Activated T-helper 1 cell treated with anti-CD3 and anti-CD28 coated beads, Interleukin-12 subunit alpha, Interleukin-12 subunit beta, Interleukin-2, Interleukin-4 antibody, amounts not matched to agents 30 ng/mL and 10 ng/mL and 1 ng/mL, durations not matched to agents 14 hours and 24 hours and 36 hours (primary cell): ENCODE results near the gene MARCHF3. TPM values are rescaled to one million over a fixed set of nuclear protein-coding genes. Genes with fewer than 3 reads are reported as not detected.
"Not testable (repeated sequence)": the region's sequence is repeated elsewhere in the genome, so short reads cannot be mapped to it uniquely, and the experiment has no call there.

Experiments used
- DNase-seq: peaks from one replicate; pipeline ENCODE4 v3.0.0; 2021; ENCODE audit warnings: low spot score
- H3K27ac Mint-ChIP-seq: one replicate; pipeline ENCODE4 v1.8.0; 2021; ENCODE audit warnings: mild to moderate bottlenecking, mixed read lengths
- H3K27me3 Mint-ChIP-seq: one replicate; pipeline ENCODE4 v1.8.0; 2022; ENCODE audit warnings: mild to moderate bottlenecking, moderate library complexity, mixed read lengths; ENCODE audit not compliant: insufficient read depth
- H3K36me3 Mint-ChIP-seq: one replicate; pipeline ENCODE4 v1.8.0; 2021; ENCODE audit warnings: low read depth, mixed read lengths
- H3K4me1 Mint-ChIP-seq: one replicate; pipeline ENCODE4 v1.8.0; 2021; ENCODE audit warnings: low read depth, mixed read lengths
- H3K4me3 Mint-ChIP-seq: one replicate; pipeline ENCODE4 v1.8.0; 2021; ENCODE audit warnings: mild to moderate bottlenecking, moderate library complexity, mixed read lengths
- H3K9me3 Mint-ChIP-seq: one replicate; pipeline ENCODE4 v1.8.0; 2021; ENCODE audit warnings: mixed read lengths
- intact Hi-C: fragments of 100-400 bp; cut with micrococcal nuclease; formaldehyde crosslinking; loops from one replicate; pipeline ENCODE4 v1.15.1; 2024
- total RNA-seq: library from RNA; stranded (reverse); gene quantifications from 2 replicates; pipeline ENCODE4 v1.2.3, GENCODE V29; 2022

MARCHF3 gene
- total RNA-seq, 1 donor from 2014 or later, result 5.9 TPM

DNA sequence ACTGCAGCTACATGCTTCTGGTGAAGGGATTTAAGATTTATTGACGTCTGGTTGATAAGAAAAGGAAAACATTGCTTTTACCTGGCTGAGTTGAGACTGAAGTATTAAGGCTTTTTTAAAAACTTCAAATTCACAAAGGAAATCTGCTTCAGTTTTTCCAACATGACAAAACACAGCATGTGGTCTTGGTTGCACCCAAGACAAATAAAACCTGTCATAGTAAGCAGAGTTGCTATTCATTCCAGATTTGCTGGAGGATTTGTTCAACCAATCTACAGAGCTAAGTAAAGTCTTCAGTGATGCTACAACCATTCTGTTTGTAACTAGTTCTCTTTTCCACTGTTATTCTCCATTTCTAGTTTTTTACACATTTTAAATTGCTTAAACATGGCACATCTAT is 31.6 kb upstream of the MARCHF3 start:
- no peaks in the 10 kb centered on the region for H3K27me3 Mint-ChIP-seq
- H3K36me3 Mint-ChIP-seq, result peaks cover 4% of the 10 kb centered on the region
- no peak for DNase-seq
- no peak overlapping the region for H3K4me3 Mint-ChIP-seq
- H3K4me1 Mint-ChIP-seq, result peaks cover 26% of the 10 kb centered on the region
- no peaks in the 10 kb centered on the region for H3K9me3 Mint-ChIP-seq
- intact Hi-C loops, result no loop called here
- H3K27ac Mint-ChIP-seq, result no peak overlapping the region

DNA sequence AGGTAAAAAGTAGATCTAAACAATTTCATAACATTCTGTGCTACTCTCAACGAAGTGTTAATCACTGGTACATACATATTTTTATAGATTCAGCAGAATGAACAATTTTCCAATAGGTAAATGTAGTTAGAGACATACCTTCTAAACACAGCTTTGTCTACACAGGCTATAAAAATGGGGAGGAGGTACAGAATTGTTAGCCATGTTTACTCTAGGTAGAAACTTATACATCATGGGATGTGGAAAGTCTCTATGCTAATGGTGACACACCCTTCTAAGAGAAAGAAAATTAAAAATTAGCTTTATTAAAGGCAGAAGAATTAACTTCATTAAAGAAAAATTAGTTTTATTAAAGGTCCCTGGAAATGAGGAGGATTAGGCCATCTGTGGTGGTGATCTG is 31.2 kb upstream of the MARCHF3 start:
- no peak overlapping the region for H3K4me3 Mint-ChIP-seq
- H3K27me3 Mint-ChIP-seq, result no peaks in the 10 kb centered on the region
- no peak overlapping the region for H3K27ac Mint-ChIP-seq
- DNase-seq, result no peak
- H3K9me3 Mint-ChIP-seq, result no peaks in the 10 kb centered on the region
- H3K36me3 Mint-ChIP-seq, result peaks cover 4% of the 10 kb centered on the region
- intact Hi-C loops, result no loop called here
- H3K4me1 Mint-ChIP-seq, result peaks cover 26% of the 10 kb centered on the region

DNA sequence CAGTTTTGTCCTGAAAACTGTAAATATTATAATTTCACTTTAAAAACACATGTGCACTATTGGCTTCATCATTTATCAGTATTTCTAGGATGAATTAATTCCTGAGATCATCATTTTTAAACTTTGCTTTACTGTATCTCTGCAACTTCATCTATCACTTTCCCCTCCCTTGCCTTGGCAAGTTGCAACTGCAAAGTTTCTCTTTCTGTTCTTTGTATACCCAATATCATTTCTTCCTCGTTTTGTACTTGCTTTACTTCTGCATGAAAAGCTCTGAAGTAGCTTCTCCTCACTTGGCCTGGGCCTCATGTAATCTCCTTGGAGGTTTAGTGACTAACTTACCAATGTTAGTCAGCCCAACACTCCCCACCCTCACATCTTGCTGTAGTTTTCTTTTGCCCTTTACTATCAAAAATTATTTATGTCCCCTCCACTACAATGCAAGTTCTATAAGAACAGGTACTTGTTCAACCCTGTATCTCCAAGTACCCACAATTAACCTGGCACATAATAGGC is 30.2 kb upstream of the MARCHF3 start:
- DNase-seq, result no peak
- Mint-ChIP-seq H3K4me3 (no peak overlapping the region), H3K36me3 (peaks cover 8% of the 10 kb centered on the region), H3K27ac (peak overlapping the region; percentile 57), H3K4me1 (peaks cover 26% of the 10 kb centered on the region), H3K9me3 (no peaks in the 10 kb centered on the region), H3K27me3 (no peaks in the 10 kb centered on the region)
- intact Hi-C loops, result no loop called here

DNA sequence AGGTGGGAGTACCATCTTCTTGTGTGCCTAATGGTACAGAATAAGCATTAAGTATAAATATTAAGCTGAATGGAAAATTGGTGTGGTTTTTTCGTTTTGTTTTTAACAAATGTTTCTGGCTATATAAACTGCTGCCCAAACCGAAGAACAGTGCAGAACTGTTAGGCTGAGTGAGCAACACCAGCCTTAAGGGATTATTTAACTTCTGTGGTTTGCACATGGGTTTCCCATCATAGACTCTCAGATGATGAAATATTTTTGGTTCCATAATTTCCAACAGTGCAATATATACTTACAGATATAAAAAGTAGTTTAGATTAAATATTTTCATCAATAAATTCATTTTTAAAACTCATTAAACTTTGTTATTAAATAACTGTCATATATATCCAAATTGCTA is 26.5 kb upstream of the MARCHF3 start:
- peaks cover 13% of the 10 kb centered on the region for H3K36me3 Mint-ChIP-seq
- peaks cover 23% of the 10 kb centered on the region for H3K4me1 Mint-ChIP-seq
- H3K27ac Mint-ChIP-seq, result no peak overlapping the region
- no peak for DNase-seq
- H3K4me3 Mint-ChIP-seq, result no peak overlapping the region
- H3K9me3 Mint-ChIP-seq, result no peaks in the 10 kb centered on the region
- intact Hi-C loops, result no loop called here
- no peaks in the 10 kb centered on the region for H3K27me3 Mint-ChIP-seq

DNA sequence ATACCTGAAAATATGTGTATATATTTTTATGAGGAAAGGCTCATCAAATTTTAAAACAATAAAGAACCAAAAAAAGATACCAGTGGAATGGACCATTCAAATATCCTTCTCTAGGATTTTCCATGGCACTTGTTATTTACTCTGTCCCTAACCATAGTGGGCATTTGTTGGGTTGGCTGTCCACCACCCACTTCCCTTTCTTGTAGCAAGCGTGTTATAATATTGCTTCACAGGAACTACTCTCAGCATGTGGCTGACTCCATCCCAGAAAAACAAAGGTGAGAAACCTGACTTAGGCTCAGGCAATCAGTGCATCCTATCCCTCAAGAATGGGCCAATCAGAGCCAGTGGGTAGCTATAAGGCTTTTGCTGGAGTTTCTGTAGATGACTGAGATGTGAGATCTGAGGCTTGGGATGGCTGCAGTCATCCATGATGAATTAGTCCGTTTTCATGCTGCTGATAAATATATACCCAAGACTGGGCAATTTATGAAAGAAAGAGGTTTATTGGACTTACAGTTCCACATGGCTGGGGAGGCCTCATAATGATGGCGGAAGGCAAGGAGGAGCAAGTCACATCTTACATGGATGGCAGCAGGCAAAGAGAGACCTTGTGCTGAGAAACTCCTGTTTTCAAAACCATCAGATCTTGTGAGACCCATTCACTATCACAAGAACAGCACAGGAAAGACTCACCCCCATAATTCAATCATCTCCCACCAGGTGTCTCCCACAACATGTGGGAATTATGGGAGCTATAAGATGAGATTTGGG is 25.7 kb upstream of the MARCHF3 start:
- Mint-ChIP-seq H3K36me3 (peaks cover 13% of the 10 kb centered on the region), H3K4me3 (no peak overlapping the region), H3K9me3 (no peaks in the 10 kb centered on the region), H3K27me3 (no peaks in the 10 kb centered on the region), H3K4me1 (peaks cover 14% of the 10 kb centered on the region), H3K27ac (no peak overlapping the region)
- intact Hi-C loops, result no loop called here
- DNase-seq, result no peak

DNA sequence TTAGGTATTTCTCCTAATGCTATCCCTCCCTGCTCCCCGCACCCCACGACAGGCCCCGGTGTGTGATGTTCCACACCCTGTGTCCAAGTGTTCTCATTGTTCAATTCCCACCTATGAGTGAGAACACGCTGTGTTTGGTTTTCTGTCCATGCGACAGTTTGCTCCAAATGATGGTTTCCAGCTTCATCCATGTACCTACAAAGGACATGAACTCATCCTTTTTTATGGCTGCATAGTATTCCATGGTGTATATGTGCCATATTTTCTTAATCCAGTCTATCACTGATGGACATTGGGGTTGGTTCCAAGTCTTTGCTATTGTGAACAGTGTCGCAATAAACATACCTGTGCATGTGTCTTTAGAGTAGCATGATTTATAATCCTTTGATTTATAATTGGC is 23.2 kb upstream of the MARCHF3 start:
- H3K27ac Mint-ChIP-seq, H3K27me3 Mint-ChIP-seq, DNase-seq, intact Hi-C loops, H3K9me3 Mint-ChIP-seq, H3K36me3 Mint-ChIP-seq, H3K4me3 Mint-ChIP-seq, H3K4me1 Mint-ChIP-seq: not testable (repeated sequence)

DNA sequence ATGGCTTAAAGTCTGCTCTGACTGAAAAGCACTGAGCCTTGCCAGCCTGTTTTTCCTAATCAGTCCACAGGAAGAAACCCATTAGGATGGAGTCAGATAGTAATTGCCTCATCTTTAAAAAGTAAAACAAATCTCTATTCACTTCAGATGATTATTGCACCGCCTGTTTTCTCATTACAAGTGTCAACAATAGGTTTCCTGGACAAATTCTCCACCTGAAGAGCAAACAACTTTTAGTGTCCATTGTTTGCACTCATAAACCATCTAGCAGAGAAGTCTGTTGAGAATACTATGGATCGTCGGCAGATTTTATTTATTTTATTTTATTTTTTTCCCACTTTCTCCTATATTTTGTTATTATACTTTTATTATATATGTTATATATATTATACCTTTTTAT is 22.7 kb upstream of the MARCHF3 start:
- no peak for DNase-seq
- H3K4me3 Mint-ChIP-seq, result no peak overlapping the region
- H3K9me3 Mint-ChIP-seq, result no peaks in the 10 kb centered on the region
- no peaks in the 10 kb centered on the region for H3K4me1 Mint-ChIP-seq
- peaks cover 9% of the 10 kb centered on the region for H3K36me3 Mint-ChIP-seq
- H3K27me3 Mint-ChIP-seq, result no peaks in the 10 kb centered on the region
- intact Hi-C loops, result no loop called here
- no peak overlapping the region for H3K27ac Mint-ChIP-seq

DNA sequence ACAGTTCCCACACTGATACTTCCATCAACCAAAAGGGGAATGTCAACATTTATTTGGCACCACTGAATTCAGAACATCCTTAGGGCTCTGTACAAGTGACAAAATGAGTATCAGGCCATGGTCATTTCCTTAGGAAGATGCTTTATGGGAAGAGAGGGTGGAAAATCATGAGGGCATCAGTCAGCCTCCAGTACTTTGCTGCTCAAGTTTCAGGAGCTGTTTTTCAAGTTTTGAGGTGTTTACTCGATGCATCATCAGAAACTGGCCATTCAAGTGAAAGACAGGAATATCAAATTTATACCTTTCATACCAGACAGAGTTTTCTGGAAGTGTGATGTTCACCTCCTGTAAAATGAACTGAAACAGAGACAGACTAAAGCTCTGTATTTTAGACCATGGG is 21.2 kb upstream of the MARCHF3 start:
- Mint-ChIP-seq H3K4me3 (no peak overlapping the region), H3K4me1 (no peaks in the 10 kb centered on the region), H3K36me3 (peaks cover 9% of the 10 kb centered on the region), H3K9me3 (no peaks in the 10 kb centered on the region), H3K27ac (no peak overlapping the region), H3K27me3 (no peaks in the 10 kb centered on the region)
- no peak for DNase-seq
- intact Hi-C loops, result no loop called here

DNA sequence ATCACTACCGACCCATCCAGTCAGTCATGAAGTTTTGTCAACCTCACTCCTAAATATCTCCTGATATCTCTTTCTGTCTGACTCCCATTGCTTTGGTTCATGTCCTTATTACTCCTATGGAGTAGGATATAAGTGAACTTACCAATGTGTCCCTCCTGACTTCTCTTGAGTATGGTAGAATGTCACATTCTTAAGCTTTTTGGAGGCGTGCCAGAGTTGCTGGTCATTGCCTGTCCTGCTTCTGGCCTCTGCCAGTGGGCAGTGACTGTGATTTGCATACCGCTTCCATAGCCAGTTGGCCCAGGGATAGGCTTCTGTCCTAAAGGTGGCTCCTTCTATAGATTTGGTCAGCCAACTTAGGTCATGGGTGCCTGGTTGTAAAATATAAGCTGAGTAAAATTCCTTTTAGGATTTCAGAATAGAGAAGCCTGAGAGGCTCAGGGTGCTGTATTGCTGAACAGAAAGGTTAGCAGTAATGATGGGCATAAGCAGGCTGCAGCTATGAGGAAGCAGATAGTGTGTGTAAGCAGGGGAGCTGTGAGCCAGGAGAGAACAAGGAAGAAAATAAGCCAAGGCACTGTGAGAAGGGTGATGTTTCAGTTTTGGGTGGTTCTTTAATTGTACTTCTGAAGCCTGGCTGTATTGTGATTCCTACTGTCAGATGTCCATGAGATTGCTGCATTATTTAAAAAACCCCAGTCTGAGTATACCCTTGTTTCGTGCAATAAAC is 16.1 kb upstream of the MARCHF3 start:
- Mint-ChIP-seq H3K27ac (no peak overlapping the region), H3K27me3 (no peaks in the 10 kb centered on the region), H3K4me1 (no peaks in the 10 kb centered on the region), H3K4me3 (no peak overlapping the region), H3K9me3 (no peaks in the 10 kb centered on the region), H3K36me3 (no peaks in the 10 kb centered on the region)
- DNase-seq, result no peak
- intact Hi-C loops, result no loop called here

DNA sequence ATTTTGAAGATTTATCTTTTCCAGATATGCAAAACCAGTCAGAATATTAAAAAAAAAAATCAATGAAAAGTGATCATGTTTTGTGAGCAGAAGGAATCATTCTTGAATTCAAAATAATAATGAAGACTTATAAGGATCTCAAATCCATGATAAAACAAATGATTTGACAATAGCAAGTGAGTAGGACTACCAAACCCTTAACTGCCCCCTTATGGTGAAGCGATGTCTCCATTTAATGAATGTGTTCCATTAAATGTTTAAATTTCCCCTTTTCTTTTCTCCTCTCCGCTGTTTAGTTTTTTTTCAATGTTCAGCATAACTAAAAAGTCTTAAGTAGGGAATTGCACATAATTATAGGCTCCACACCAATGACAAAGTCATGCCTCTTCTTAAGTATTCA is 12.2 kb upstream of the MARCHF3 start:
- Mint-ChIP-seq H3K9me3 (no peaks in the 10 kb centered on the region), H3K27me3 (no peaks in the 10 kb centered on the region), H3K4me1 (no peaks in the 10 kb centered on the region), H3K36me3 (no peaks in the 10 kb centered on the region), H3K27ac (no peak overlapping the region), H3K4me3 (no peak overlapping the region)
- no peak for DNase-seq
- intact Hi-C loops, result no loop called here

DNA sequence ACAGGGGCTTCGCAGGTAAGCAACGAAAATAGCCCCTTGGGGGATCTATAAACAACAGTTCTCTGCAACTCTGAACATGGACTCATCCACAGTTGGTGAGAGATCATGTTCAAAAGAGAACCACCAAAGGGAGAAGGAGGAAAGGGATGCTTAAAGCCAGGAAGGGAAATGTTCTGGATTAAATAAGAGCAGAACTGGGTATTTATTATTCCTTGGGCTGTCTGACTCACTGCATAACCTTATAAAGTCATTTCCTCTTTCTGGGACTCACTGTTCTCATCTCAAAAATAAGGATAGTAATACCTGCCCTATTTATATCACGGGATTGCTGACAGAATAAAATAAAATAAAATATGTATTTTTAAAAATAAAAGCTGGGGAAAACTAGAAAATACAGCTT is 11.2 kb upstream of the MARCHF3 start:
- no peaks in the 10 kb centered on the region for H3K9me3 Mint-ChIP-seq
- DNase-seq, result no peak
- H3K4me1 Mint-ChIP-seq, result no peaks in the 10 kb centered on the region
- H3K27ac Mint-ChIP-seq, result no peak overlapping the region
- H3K4me3 Mint-ChIP-seq, result no peak overlapping the region
- H3K36me3 Mint-ChIP-seq, result no peaks in the 10 kb centered on the region
- no peaks in the 10 kb centered on the region for H3K27me3 Mint-ChIP-seq
- intact Hi-C loops, result no loop called here

DNA sequence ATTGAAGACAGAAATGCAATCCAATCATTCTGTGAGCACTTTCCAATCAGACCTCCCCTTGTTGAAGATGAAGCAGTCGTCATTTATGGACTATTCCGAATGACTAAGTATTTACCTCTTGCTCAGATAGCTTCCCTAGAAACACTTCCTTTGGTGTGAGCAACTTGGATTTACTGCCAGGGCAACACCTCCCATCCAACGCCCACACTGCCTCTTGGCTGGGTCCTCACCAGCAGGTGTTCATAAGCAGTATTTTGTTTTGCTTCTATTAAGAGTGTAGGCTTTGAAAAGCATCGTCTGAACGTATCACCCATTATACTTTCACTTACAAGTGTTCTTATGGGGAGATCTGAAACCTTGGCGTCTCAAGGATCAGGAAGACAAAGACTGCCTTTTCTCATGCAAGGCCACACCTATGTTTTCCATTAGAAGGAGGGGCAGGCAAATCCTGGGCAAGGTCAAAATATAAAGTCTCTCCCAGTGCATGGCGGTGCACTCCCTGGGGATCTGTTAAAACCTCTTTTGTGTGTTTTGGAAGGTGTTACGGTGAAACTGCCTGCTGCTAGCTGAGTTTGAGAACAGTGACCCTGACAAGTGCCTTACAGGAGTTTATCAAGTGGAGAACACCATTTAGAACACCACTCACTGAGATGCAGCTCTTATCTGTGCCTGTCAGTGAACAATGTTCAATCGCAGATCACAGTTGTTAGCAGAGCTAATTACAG is 10.6 kb upstream of the MARCHF3 start:
- Mint-ChIP-seq H3K27me3 (peaks cover 4% of the 10 kb centered on the region), H3K9me3 (no peaks in the 10 kb centered on the region), H3K4me3 (no peak overlapping the region), H3K27ac (no peak overlapping the region), H3K36me3 (no peaks in the 10 kb centered on the region), H3K4me1 (no peaks in the 10 kb centered on the region)
- intact Hi-C loops, result no loop called here
- DNase-seq, result no peak

DNA sequence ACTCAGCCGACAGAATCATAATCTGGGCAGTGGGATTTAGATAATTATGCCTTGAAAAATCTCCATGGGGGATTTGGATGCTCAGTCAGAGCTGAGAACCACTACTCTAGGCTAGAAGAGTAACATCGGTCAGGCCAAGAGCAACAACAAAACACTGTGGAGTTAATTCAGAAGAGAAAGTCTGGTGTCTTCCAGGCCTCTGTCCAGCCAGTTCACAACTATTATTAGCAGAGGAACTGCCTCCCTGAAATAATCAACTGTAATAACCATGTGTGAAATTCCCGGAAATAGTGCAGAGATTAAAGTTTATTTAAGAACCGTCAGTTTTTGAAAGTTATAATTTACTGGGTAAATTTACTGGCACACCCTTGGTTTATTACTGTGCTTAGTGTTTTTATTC is 8.2 kb upstream of the MARCHF3 start:
- no peak for DNase-seq
- Mint-ChIP-seq H3K9me3 (no peaks in the 10 kb centered on the region), H3K4me1 (no peaks in the 10 kb centered on the region), H3K27me3 (peaks cover 9% of the 10 kb centered on the region), H3K4me3 (no peak overlapping the region), H3K36me3 (no peaks in the 10 kb centered on the region), H3K27ac (no peak overlapping the region)
- intact Hi-C loops, result loop anchor here (10.0 kb wide), 1 partner anchor 276 kb away; no protein-coding TSS in a partner anchor
